Ovary (tissue), 3 donors: ENCODE data around the gene FKBP1B.

ENCODE experiments used
- POLR2A ChIP-seq: fragments of 450-650 bp; IDR thresholded peaks from one replicate; pipeline ENCODE4 v1.6.1; 2017; ENCODE audit warnings: antibody characterized with exemption, mild to moderate bottlenecking, moderate library complexity
- TF ChIP-seq, protein P1 (sequence below), 3 donors: fragments of 450-650 bp in 2 of 3; fragments of 200-600 bp in 1 of 3; IDR thresholded peaks; one replicate each; pipeline versions ENCODE4 v1.5.1 to v1.8.0; 2016 to 2022; ENCODE audit warnings: antibody characterized with exemption in 3 of 3, mild to moderate bottlenecking in 1 of 3
- donor health status: DM: no; HTN: no; CAD: no.

DNA sequence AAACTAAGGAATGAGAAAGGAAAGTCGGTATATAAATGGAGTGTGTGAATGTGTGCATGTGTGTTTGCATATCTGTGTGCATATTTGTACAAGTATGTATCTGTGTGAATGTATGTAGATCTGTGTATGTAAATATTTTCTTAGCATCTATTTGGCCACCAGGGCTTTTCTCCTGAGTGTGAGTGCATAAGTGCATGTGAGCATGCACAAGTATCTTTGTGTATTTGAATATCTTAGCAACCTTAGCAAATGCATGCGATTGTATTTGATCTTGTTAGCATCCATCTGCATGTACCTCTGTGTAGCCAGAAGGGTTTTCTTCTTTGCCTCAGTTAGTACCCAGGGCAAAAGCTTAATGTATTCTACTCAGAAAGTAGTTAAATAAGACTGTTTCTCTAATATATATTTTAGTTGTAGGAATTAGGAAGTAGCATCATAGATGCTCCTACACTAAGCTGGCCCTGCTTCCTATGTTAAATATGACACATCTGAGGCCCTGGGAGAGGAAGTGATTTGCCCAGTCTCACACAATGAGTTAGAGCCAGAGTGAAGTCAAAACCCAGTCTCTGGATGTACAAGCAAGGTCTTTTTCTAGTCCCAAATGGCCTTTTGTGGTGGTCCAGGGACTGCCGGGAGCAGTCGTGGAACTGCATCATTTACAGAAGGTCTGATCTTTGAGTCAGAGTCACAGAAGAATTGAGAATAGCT lies 9.2 kb downstream of the FKBP1B start:
- TF ChIP-seq, protein P1, sequence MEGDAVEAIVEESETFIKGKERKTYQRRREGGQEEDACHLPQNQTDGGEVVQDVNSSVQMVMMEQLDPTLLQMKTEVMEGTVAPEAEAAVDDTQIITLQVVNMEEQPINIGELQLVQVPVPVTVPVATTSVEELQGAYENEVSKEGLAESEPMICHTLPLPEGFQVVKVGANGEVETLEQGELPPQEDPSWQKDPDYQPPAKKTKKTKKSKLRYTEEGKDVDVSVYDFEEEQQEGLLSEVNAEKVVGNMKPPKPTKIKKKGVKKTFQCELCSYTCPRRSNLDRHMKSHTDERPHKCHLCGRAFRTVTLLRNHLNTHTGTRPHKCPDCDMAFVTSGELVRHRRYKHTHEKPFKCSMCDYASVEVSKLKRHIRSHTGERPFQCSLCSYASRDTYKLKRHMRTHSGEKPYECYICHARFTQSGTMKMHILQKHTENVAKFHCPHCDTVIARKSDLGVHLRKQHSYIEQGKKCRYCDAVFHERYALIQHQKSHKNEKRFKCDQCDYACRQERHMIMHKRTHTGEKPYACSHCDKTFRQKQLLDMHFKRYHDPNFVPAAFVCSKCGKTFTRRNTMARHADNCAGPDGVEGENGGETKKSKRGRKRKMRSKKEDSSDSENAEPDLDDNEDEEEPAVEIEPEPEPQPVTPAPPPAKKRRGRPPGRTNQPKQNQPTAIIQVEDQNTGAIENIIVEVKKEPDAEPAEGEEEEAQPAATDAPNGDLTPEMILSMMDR (IDR thresholded peaks at IDR 0.05), result no peak
- no peak for TF ChIP-seq POLR2A
